SK-N-SH (cell line): ENCODE measurements around the gene ARMC10. TPM values are rescaled to one million over a fixed set of nuclear protein-coding genes. Genes with fewer than 3 reads are reported as not detected.

ENCODE experiments used
- CTCF ChIA-PET: fragments of 300-600, 350-600 bp; formaldehyde crosslinking; extraction: SDS; loops from one replicate; lab custom pipeline; 2021; lab: Yijun Ruan, JAX
- POLR2A ChIA-PET: fragments of 350-600 bp; sonication (Branson Sonifier 250); formaldehyde crosslinking; extraction: SDS; loops from one replicate; lab custom pipeline; 2020; ENCODE audit warnings: antibody characterized with exemption, inconsistent platforms; lab: Yijun Ruan, JAX
- DNase-seq: peaks from one replicate; pipeline ENCODE4 v3.0.0; 2012
- H2AFZ ChIP-seq: fragments of 200-600 bp; sonication (generic); 2 replicates; pipeline ENCODE4 v1.8.1; 2016; ENCODE audit warnings: antibody characterized with exemption, mild to moderate bottlenecking, low read depth
- H3F3A ChIP-seq: fragments of 200-600 bp; sonication (generic); replicated peaks from 2 replicates; pipeline ENCODE3; 2016; ENCODE audit warnings: antibody characterized with exemption, mild to moderate bottlenecking; ENCODE audit not compliant: insufficient read depth
- H3K27ac ChIP-seq, 2 experiments: fragments of 200-500 bp in 1 of 2; fragments of 200-600 bp in 1 of 2; sonication (Bioruptor generic) in 1 of 2; sonication (generic), shearing (Covaris generic) in 1 of 2; 2 replicates each; pipeline versions ENCODE4 v1.5.1 to v1.6.1; 2014 to 2016; ENCODE audit warnings: low read depth in 2 of 2, inconsistent platforms in 1 of 2, low read length in 1 of 2, mild to moderate bottlenecking in 1 of 2, mixed read lengths in 1 of 2
- H3K27me3 ChIP-seq: fragments of 200-600 bp; sonication (generic), shearing (Covaris generic); 2 replicates; pipeline ENCODE4 v1.6.1; 2016; ENCODE audit warnings: mixed run types; ENCODE audit not compliant: insufficient read depth
- H3K36me3 ChIP-seq, 2 experiments: fragments of 200-500 bp in 1 of 2; fragments of 200-600 bp in 1 of 2; sonication (Bioruptor generic) in 1 of 2; sonication (generic) in 1 of 2; replicated peaks in 1 of 2; 2 replicates each; pipeline versions ENCODE3 to v1.5.1; 2014 to 2016; ENCODE audit warnings: low read length in 1 of 2, mild to moderate bottlenecking in 1 of 2; ENCODE audit not compliant: insufficient read depth in 2 of 2, control insufficient read depth in 1 of 2
- H3K4me1 ChIP-seq, 2 experiments: fragments of 200-500 bp in 1 of 2; fragments of 200-600 bp in 1 of 2; sonication (Bioruptor generic) in 1 of 2; sonication (generic), shearing (Covaris generic) in 1 of 2; 2 replicates each; pipeline versions ENCODE4 v1.5.1 to v1.6.1; 2014 to 2016; ENCODE audit warnings: low read depth in 1 of 2, low read length in 1 of 2, mixed run types in 1 of 2; ENCODE audit not compliant: insufficient read depth in 2 of 2, control insufficient read depth in 1 of 2
- H3K4me2 ChIP-seq: fragments of 200-600 bp; sonication (generic), shearing (Covaris generic); 2 replicates; pipeline ENCODE4 v1.6.1; 2017; ENCODE audit warnings: mixed run types
- H3K4me3 ChIP-seq, 2 experiments: fragments of 200-500 bp in 1 of 2; fragments of 200-600 bp in 1 of 2; sonication (Bioruptor generic) in 1 of 2; sonication (generic), shearing (Covaris generic) in 1 of 2; 2 replicates each; pipeline versions ENCODE4 v1.5.1 to v1.8.1; 2014 to 2016; ENCODE audit warnings: low read depth in 2 of 2, inconsistent platforms in 1 of 2, low read length in 1 of 2, mild to moderate bottlenecking in 1 of 2, mixed read lengths in 1 of 2, moderate library complexity in 1 of 2
- H3K79me2 ChIP-seq: fragments of 200-600 bp; sonication (generic); 2 replicates; pipeline ENCODE4 v1.8.1; 2017; ENCODE audit warnings: mild to moderate bottlenecking; ENCODE audit not compliant: insufficient read depth
- H3K9ac ChIP-seq: fragments of 200-600 bp; sonication (generic); 2 replicates; pipeline ENCODE4 v1.6.1; 2017; ENCODE audit warnings: mixed run types
- H3K9me2 ChIP-seq: fragments of 200-600 bp; sonication (generic); 2 replicates; pipeline ENCODE4 v1.6.1; 2017; ENCODE audit warnings: mixed run types
- H3K9me3 ChIP-seq: fragments of 200-600 bp; sonication (generic); 2 replicates; pipeline ENCODE4 v1.6.1; 2017; ENCODE audit warnings: mixed run types, mild to moderate bottlenecking, moderate library complexity
- H4K20me1 ChIP-seq: fragments of 200-600 bp; sonication (generic); 2 replicates; pipeline ENCODE4 v1.6.1; 2017; ENCODE audit warnings: mild to moderate bottlenecking, mixed run types; ENCODE audit not compliant: insufficient read depth
- ELF1 ChIP-seq: IDR thresholded peaks from 2 replicates; pipeline ENCODE4 v1.4.0; 2012
- EZH2phosphoT487 ChIP-seq: fragments of 200-600 bp; sonication (generic); IDR thresholded peaks from 2 replicates; pipeline ENCODE4 v1.6.1; 2017; ENCODE audit warnings: low read depth, mixed run types, mild to moderate bottlenecking, antibody characterized with exemption, moderate library complexity, borderline replicate concordance
- FOXJ3 ChIP-seq: sonication (generic); formaldehyde crosslinking; IDR thresholded peaks from 2 replicates; pipeline ENCODE4 v1.5.1; 2020; ENCODE audit warnings: mild to moderate bottlenecking, missing genetic modification reagents
- FOXM1 ChIP-seq: IDR thresholded peaks from 2 replicates; pipeline ENCODE4 v1.4.0; 2012; ENCODE audit warnings: low read depth, mild to moderate bottlenecking
- NRF1 ChIP-seq: IDR thresholded peaks from 2 replicates; pipeline ENCODE4 v1.6.1; 2012; ENCODE audit warnings: low read depth, mild to moderate bottlenecking, low read length
- RAD21 ChIP-seq: IDR thresholded peaks from 2 replicates; pipeline ENCODE4 v1.6.1; 2012; ENCODE audit warnings: mild to moderate bottlenecking, low read length
- RCOR1 ChIP-seq: fragments of 150-350 bp; IDR thresholded peaks from 2 replicates; pipeline ENCODE4 v1.6.1; 2017; ENCODE audit warnings: antibody characterized with exemption, low read length
- RFX5 ChIP-seq: IDR thresholded peaks from 2 replicates; pipeline ENCODE4 v1.6.1; 2012; ENCODE audit warnings: mild to moderate bottlenecking, improper control_type of control experiment, low read length
- RXRA ChIP-seq: IDR thresholded peaks from 2 replicates; pipeline ENCODE4 v1.4.0; 2012; ENCODE audit warnings: low read depth, mild to moderate bottlenecking, borderline replicate concordance
- SIN3A ChIP-seq: IDR thresholded peaks from 2 replicates; pipeline ENCODE4 v1.6.1; 2012; ENCODE audit warnings: low read depth, mild to moderate bottlenecking, low read length, moderate library complexity, borderline replicate concordance
- TAF1 ChIP-seq: IDR thresholded peaks from 2 replicates; pipeline ENCODE4 v1.6.1; 2012; ENCODE audit warnings: low read depth, mild to moderate bottlenecking, low read length, moderate library complexity, borderline replicate concordance
- TEAD4 ChIP-seq: IDR thresholded peaks from 2 replicates; pipeline ENCODE4 v1.4.0; 2012; ENCODE audit warnings: mild to moderate bottlenecking, borderline replicate concordance; ENCODE audit not compliant: insufficient read depth
- YY1 ChIP-seq: IDR thresholded peaks from 2 replicates; pipeline ENCODE4 v1.4.0; 2012; ENCODE audit warnings: low read depth, mild to moderate bottlenecking
- ZBTB33 ChIP-seq: IDR thresholded peaks from 2 replicates; pipeline ENCODE4 v1.4.0; 2012; ENCODE audit warnings: low read depth, borderline replicate concordance
- WGBS: methylation state at CpG from one replicate; pipeline ENCODE4 v1.1.6; 2017; ENCODE audit warnings: low lambda C conversion rate; 5-methylcytosine and 5-hydroxymethylcytosine counted together
- polyA plus RNA-seq, 3 experiments: library from polyadenylated mRNA; depleted of rRNA; stranded (reverse); fragments of >200 nt; gene quantifications; 2 replicates each; pipeline ENCODE4 v1.2.3, GENCODE V29; 2012
- TF ChIP-seq, protein P1 (sequence below): fragments of 150-350 bp; IDR thresholded peaks from 2 replicates; pipeline ENCODE4 v1.6.1; 2017; ENCODE audit warnings: antibody characterized with exemption, low read length, low read depth, borderline replicate concordance

The ARMC10 gene
- polyA plus RNA-seq, 1 of the 3 experiments (the other 2 are of a cell fraction) = 43.4 TPM

GRCh38 chr7:103097041-103097440, 22.1 kb downstream of the ARMC10 start:
- POLR2A ChIA-PET = no interaction called here
- TF ChIP-seq EZH2phosphoT487 = no peak
- no peak for TF ChIP-seq RCOR1
- TF ChIP-seq, protein P1, sequence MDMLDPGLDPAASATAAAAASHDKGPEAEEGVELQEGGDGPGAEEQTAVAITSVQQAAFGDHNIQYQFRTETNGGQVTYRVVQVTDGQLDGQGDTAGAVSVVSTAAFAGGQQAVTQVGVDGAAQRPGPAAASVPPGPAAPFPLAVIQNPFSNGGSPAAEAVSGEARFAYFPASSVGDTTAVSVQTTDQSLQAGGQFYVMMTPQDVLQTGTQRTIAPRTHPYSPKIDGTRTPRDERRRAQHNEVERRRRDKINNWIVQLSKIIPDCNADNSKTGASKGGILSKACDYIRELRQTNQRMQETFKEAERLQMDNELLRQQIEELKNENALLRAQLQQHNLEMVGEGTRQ = no peak
- no peak for TF ChIP-seq TEAD4
- no peak for TF ChIP-seq RAD21
- TF ChIP-seq FOXJ3 (CRISPR knock-in tag) = no peak
- no peak for TF ChIP-seq NRF1
- no peak for TF ChIP-seq ELF1
- no peak for TF ChIP-seq TAF1
- TF ChIP-seq SIN3A = no peak
- no peak for TF ChIP-seq FOXM1
- TF ChIP-seq RXRA = no peak
- CTCF ChIA-PET = interaction anchor here (1.1 to 1.5 kb wide), 3 partner anchors 22 to 52 kb away, joined by 3 to 5 read pairs (median 3); partner anchors contain the start of genes ARMC10, FBXL13 and NAPEPLD

GRCh38 chr7:103100348-103100747, 25.4 kb downstream of the ARMC10 start:
- no peaks in the 10 kb centered on the region for H4K20me1 ChIP-seq
- H3K9me2 ChIP-seq = no peaks in the 10 kb centered on the region
- H2AFZ ChIP-seq = no peak overlapping the region
- H3K4me1 ChIP-seq = no peaks in the 10 kb centered on the region
- H3K9me3 ChIP-seq = no peaks in the 10 kb centered on the region
- H3K4me2 ChIP-seq = no peak overlapping the region
- WGBS = 64% methylated on average over 3 of the region's 3 CpGs
- H3F3A ChIP-seq = peaks cover 28% of the 10 kb centered on the region
- H3K9ac ChIP-seq = no peak overlapping the region
- no peaks in the 10 kb centered on the region for H3K79me2 ChIP-seq
- ChIA-PET POLR2A (no interaction called here), CTCF (interaction anchor here (0.6 to 1.0 kb wide), 2 partner anchors 11 to 30 kb away, joined by 3 read pairs; no protein-coding TSS in a partner anchor)
- no peak overlapping the region for H3K4me3 ChIP-seq
- H3K36me3 ChIP-seq = peaks cover 68 to 72% of the 10 kb centered on the region in 2 experiments
- TF ChIP-seq YY1 = no peak
- no peak for TF ChIP-seq ZBTB33
- TF ChIP-seq RAD21 = no peak
- no peak for TF ChIP-seq RFX5
- H3K27me3 ChIP-seq = no peaks in the 10 kb centered on the region
- H3K27ac ChIP-seq = no peak overlapping the region
- DNase-seq = no peak

More at GRCh38 chr7:103097041-103097440, 22.1 kb downstream of the ARMC10 start:
- 96% methylated on average over 2 of the region's 2 CpGs for WGBS
- Histone ChIP-seq H3K4me1 (peaks cover 0 to 3% of the 10 kb centered on the region in 2 experiments; a peak in 1 of 4 replicates), H3K4me3 (no peak overlapping the region), H3F3A (peaks cover 20% of the 10 kb centered on the region), H3K36me3 (peaks cover 68 to 75% of the 10 kb centered on the region in 2 experiments), H3K27me3 (no peaks in the 10 kb centered on the region), H3K9me2 (no peaks in the 10 kb centered on the region), H3K79me2 (no peaks in the 10 kb centered on the region), H3K9me3 (no peaks in the 10 kb centered on the region), H3K4me2 (no peak overlapping the region), H4K20me1 (no peaks in the 10 kb centered on the region), H2AFZ (no peak overlapping the region), H3K9ac (no peak overlapping the region), H3K27ac (no peak overlapping the region; a peak in 1 of 4 replicates)
- DNase-seq = no peak
